ENCODE results near the gene ZNF280B. TPM values are rescaled to one million over a fixed set of nuclear protein-coding genes. Genes with fewer than 3 reads are reported as not detected.
A peak's percentile ranks its signal among the peaks of the same experiment; 100 is the strongest.

The ZNF280B gene
- total and polyA plus RNA-seq, 9 of the 15 experiments (the other 6 are each of a cell fraction or from before 2014, with no cell fraction given) = 7.7 to 29.9 (median 20.0) TPM

DNA sequence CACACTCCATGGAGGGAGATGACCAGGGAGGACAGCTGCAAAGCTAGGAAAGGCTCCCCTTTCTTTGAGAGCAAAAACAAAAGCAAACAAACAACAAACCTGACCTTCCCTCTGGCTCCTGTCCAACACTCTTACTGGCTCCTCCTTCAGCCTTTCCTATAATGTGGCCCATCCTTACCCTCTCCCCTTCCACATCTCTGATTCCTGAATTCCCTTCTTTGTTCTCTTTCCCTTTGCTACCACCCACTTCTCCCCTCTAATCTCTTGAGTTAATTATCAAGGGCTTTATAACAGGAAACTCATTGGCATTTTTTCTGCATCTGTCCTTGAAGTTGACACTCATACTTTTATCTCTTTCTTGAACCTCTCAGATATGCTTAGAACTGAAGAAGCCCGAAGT, 56.3 kb downstream of the ZNF280B start (continued):
- TF ChIP-seq, protein P1, sequence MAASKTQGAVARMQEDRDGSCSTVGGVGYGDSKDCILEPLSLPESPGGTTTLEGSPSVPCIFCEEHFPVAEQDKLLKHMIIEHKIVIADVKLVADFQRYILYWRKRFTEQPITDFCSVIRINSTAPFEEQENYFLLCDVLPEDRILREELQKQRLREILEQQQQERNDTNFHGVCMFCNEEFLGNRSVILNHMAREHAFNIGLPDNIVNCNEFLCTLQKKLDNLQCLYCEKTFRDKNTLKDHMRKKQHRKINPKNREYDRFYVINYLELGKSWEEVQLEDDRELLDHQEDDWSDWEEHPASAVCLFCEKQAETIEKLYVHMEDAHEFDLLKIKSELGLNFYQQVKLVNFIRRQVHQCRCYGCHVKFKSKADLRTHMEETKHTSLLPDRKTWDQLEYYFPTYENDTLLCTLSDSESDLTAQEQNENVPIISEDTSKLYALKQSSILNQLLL (CRISPR knock-in tag; IDR thresholded peaks at IDR 0.05; ENCODE audit: borderline replicate concordance) = 0 out of 2 replicates have a peak, but pooled peaks have one; percentile 22
- TF ChIP-seq ZNF121 (CRISPR knock-in tag; conservative IDR thresholded peaks at IDR 0.05) (no peak), KLF13 (tag; IDR thresholded peaks at IDR 0.05; ENCODE audit: borderline replicate concordance, low read depth) (no peak), CREB1 (IDR thresholded peaks at IDR 0.05) (no peak), CREB1 (CRISPR knock-in tag; IDR thresholded peaks at IDR 0.05) (no peak), ZBED1 (IDR thresholded peaks at IDR 0.05) (no peak), NFIC (IDR thresholded peaks at IDR 0.05) (peak; percentile 64), ZNF436 (CRISPR knock-in tag; IDR thresholded peaks at IDR 0.05) (no peak), GTF2A2 (tag; IDR thresholded peaks at IDR 0.05) (no peak), CBX3 (IDR thresholded peaks at IDR 0.05; ENCODE audit: borderline replicate concordance in 1 of 2, low read length in 2 of 2) (no peak), ZNF133 (CRISPR knock-in tag; IDR thresholded peaks at IDR 0.05) (no peak), PURB (CRISPR knock-in tag; IDR thresholded peaks at IDR 0.05; ENCODE audit: low read depth) (no peak), KLF1 (tag; IDR thresholded peaks at IDR 0.05) (no peak), CBX2 (IDR thresholded peaks at IDR 0.05; ENCODE audit: insufficient read depth, low read length, poor library complexity, severe bottlenecking) (no peak), TARDBP (IDR thresholded peaks at IDR 0.05) (no peak), U2AF1 (optimal IDR thresholded peaks at IDR 0.05; ENCODE audit: low read depth, low read length) (no peak), IRF2 (CRISPR knock-in tag; IDR thresholded peaks at IDR 0.05) (0 out of 2 replicates have a peak, but pooled peaks have one; percentile 9)
- TF ChIP-seq, protein P2, sequence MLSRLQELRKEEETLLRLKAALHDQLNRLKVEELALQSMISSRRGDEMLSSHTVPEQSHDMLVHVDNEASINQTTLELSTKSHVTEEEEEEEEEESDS (CRISPR knock-in tag; IDR thresholded peaks at IDR 0.05) = no peak
- TF ChIP-seq, protein P3, sequence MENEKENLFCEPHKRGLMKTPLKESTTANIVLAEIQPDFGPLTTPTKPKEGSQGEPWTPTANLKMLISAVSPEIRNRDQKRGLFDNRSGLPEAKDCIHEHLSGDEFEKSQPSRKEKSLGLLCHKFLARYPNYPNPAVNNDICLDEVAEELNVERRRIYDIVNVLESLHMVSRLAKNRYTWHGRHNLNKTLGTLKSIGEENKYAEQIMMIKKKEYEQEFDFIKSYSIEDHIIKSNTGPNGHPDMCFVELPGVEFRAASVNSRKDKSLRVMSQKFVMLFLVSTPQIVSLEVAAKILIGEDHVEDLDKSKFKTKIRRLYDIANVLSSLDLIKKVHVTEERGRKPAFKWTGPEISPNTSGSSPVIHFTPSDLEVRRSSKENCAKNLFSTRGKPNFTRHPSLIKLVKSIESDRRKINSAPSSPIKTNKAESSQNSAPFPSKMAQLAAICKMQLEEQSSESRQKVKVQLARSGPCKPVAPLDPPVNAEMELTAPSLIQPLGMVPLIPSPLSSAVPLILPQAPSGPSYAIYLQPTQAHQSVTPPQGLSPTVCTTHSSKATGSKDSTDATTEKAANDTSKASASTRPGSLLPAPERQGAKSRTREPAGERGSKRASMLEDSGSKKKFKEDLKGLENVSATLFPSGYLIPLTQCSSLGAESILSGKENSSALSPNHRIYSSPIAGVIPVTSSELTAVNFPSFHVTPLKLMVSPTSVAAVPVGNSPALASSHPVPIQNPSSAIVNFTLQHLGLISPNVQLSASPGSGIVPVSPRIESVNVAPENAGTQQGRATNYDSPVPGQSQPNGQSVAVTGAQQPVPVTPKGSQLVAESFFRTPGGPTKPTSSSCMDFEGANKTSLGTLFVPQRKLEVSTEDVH (IDR thresholded peaks at IDR 0.05; ENCODE audit: low read depth, partially characterized antibody) = no peak

Measured in K562 (cell line).